Mucosa of descending colon (tissue), 3 donors: ENCODE measurements around the gene PGS1. TPM values are rescaled to one million over a fixed set of nuclear protein-coding genes. Genes with fewer than 3 reads are reported as not detected.
A peak's percentile ranks its signal among the peaks of the same experiment; 100 is the strongest.

Source experiments
- ATAC-seq: fragments of 200-7000 bp; cut with Tn5 transposase; one replicate; pipeline ENCODE4 v1.9.1; 2020; ENCODE audit warnings: mild to moderate bottlenecking, moderate library complexity
- DNase-seq, 3 donors: peaks; one replicate each; pipeline ENCODE4 v3.0.0-alpha.2; 2020
- H3K36me3 ChIP-seq: fragments of 200-600 bp; one replicate; pipeline ENCODE4 v1.8.0; 2021; ENCODE audit warnings: low read depth, mild to moderate bottlenecking
- H3K4me1 ChIP-seq: fragments of 200-600 bp; one replicate; pipeline ENCODE4 v1.8.0; 2021; ENCODE audit warnings: low read depth, mild to moderate bottlenecking
- H3K4me3 ChIP-seq: fragments of 200-600 bp; one replicate; pipeline ENCODE4 v1.8.0; 2021; ENCODE audit warnings: mild to moderate bottlenecking
- H3K9me3 ChIP-seq: fragments of 200-600 bp; one replicate; pipeline ENCODE4 v1.8.0; 2021; ENCODE audit warnings: mild to moderate bottlenecking
- intact Hi-C, 2 donors: fragments of 100-400 bp; cut with DNase I in 1 of 2; cut with micrococcal nuclease in 1 of 2; formaldehyde crosslinking; loops; one replicate each; pipeline versions ENCODE4 v1.11.0 to v1.11.1; 2022; cut with DNase I, micrococcal nuclease
- total RNA-seq, 3 donors: library from RNA; stranded (reverse); fragmentation: NEBNext Ultra II Directional in 2 of 3; extraction: Animal tissue kit (Norgen Biotek cat#: 25700) in 2 of 3; gene quantifications; one replicate each; pipeline versions ENCODE4 v1.2.1 to v1.2.4, GENCODE V29; 2021 to 2023
- TF ChIP-seq, protein P1 (sequence below): fragments of 200-600 bp; IDR thresholded peaks from one replicate; pipeline ENCODE4 v1.8.0; 2022; ENCODE audit warnings: antibody characterized with exemption, mild to moderate bottlenecking
- donor health status: DM: no; HTN: no; CAD: no; lungs with moderate emphysema.
- donor health status: DM: no; HTN: no; CAD: no.
- donor health status: DM: no; HTN: yes; CAD: no.

The PGS1 gene
- total RNA-seq, 3 donors from 2014 or later = 36.2 to 54.3 (median 48.8) TPM

DNA sequence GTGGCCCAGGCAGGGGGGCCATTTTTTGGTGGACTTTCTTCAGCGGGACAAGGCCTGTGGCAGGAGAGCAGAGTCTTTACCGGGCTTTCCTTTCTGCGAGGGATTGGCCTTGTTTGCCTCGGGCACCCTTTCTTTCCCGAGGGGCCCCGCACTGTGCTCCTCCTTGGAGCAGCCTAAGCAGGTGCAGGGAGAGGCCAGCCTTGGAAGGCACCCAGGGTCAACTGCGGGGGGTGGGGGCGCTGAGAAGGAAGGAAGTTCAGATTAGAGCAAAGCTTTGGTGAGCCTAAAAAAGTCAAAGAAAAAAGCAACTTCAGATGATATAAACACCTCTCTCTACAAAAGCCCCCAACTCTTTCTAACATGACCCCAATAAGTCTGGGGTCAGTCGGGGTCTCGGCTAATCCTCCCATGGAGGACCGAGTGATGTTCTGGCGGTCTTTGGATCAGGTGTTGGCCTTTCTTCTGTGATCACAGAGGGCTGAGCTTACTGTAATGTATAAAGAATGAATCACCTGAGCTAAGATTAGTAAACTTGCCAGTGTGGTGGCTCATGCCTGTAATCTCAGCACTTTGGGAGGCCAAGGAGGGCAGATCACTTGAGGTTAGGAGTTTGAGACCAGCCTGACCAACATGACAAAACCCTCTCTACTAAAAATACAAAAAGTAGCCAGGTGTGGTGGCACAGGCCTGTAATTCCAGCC lies 63.0 kb downstream of the PGS1 start:
- no peak for DNase-seq
- Histone ChIP-seq H3K4me1 (no peaks in the 10 kb centered on the region), H3K4me3 (no peak overlapping the region), H3K36me3 (no peaks in the 10 kb centered on the region), H3K9me3 (no peaks in the 10 kb centered on the region)
- intact Hi-C loops = no loop called here
- no peak for ATAC-seq
- TF ChIP-seq, protein P1, sequence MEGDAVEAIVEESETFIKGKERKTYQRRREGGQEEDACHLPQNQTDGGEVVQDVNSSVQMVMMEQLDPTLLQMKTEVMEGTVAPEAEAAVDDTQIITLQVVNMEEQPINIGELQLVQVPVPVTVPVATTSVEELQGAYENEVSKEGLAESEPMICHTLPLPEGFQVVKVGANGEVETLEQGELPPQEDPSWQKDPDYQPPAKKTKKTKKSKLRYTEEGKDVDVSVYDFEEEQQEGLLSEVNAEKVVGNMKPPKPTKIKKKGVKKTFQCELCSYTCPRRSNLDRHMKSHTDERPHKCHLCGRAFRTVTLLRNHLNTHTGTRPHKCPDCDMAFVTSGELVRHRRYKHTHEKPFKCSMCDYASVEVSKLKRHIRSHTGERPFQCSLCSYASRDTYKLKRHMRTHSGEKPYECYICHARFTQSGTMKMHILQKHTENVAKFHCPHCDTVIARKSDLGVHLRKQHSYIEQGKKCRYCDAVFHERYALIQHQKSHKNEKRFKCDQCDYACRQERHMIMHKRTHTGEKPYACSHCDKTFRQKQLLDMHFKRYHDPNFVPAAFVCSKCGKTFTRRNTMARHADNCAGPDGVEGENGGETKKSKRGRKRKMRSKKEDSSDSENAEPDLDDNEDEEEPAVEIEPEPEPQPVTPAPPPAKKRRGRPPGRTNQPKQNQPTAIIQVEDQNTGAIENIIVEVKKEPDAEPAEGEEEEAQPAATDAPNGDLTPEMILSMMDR = no peak

DNA sequence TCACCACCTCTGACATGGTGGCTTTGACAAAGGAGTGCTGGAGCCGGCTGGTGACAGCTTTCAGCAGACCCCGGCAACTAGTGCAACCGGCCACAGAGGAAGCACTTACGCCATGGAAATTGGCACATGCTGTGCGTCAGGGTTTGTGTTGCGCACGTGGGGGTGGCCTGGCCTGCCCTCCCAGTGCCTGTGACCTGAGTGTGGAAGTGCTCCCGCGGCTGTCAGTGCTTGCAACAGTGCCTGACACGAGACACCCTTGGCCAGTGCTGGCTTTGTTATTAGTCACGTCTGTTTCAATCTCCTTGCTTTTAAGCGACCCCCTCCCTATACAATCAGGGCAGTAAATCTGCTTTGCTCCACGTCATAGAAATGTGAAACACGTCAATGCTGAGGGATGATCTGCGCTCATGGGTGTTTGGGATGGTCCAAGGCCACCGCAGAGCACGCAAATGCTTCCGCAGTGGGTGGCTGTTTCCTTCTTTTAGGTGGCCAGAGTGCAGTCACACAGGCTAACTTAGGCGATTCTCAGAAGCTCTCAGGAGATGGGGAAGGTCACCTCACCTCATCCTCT lies 64.3 kb downstream of the PGS1 start:
- DNase-seq = peak in 2 of 3 donors; percentile 31 to 81
- TF ChIP-seq, protein P1 = no peak
- intact Hi-C loops = no loop called here
- Histone ChIP-seq H3K9me3 (no peaks in the 10 kb centered on the region), H3K36me3 (no peaks in the 10 kb centered on the region), H3K4me1 (no peaks in the 10 kb centered on the region), H3K4me3 (no peak overlapping the region)
- peak; percentile 65 for ATAC-seq

DNA sequence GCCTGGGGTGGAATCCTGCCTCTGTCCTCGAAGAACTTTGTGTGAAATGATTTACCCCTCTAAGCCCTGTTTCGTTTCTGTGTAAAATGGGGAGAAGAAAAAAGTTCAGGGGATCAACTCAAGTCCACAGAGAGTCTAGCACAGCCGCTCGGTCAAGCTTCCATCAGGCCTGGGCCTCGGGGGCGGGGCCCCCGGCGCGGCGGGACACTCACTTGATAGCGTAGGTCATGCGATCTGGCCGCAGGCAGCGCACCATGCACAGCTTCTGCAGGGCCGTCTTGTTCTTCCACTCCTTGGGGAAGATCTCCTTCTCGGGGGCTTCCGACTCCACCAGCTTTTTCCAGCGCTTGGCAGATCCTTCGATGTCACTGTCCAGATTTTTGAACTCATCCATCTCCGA lies 65.9 kb downstream of the PGS1 start:
- DNase-seq = no peak
- H3K4me1 ChIP-seq = no peaks in the 10 kb centered on the region
- ATAC-seq = no peak
- no peaks in the 10 kb centered on the region for H3K9me3 ChIP-seq
- intact Hi-C loops = no loop called here
- TF ChIP-seq, protein P1 = no peak
- no peak overlapping the region for H3K4me3 ChIP-seq
- H3K36me3 ChIP-seq = no peaks in the 10 kb centered on the region

DNA sequence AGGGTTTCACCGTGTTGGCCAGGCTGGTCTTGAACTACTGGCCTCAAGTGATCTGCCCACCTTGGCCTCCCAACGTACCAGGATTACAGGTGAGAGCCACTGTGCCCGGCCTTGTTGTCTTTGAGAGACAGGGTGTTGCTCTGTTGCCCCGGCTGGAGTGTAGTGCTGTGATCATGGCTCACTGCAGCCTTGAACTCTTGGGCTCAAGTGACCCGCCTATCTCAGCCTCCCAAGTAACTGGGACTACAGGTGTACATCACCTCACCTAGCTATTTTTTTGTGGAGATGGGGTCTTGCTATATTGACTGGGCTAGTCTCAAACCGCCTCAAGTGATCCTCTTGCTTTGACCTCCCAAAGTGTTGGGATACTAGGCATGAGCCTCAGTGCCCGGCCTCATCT lies 68.4 kb downstream of the PGS1 start:
- no peak overlapping the region for H3K4me3 ChIP-seq
- ATAC-seq (no peak), DNase-seq (no peak)
- TF ChIP-seq, protein P1 = no peak
- H3K9me3 ChIP-seq = no peaks in the 10 kb centered on the region
- H3K4me1 ChIP-seq = no peaks in the 10 kb centered on the region
- intact Hi-C loops = no loop called here
- no peaks in the 10 kb centered on the region for H3K36me3 ChIP-seq

DNA sequence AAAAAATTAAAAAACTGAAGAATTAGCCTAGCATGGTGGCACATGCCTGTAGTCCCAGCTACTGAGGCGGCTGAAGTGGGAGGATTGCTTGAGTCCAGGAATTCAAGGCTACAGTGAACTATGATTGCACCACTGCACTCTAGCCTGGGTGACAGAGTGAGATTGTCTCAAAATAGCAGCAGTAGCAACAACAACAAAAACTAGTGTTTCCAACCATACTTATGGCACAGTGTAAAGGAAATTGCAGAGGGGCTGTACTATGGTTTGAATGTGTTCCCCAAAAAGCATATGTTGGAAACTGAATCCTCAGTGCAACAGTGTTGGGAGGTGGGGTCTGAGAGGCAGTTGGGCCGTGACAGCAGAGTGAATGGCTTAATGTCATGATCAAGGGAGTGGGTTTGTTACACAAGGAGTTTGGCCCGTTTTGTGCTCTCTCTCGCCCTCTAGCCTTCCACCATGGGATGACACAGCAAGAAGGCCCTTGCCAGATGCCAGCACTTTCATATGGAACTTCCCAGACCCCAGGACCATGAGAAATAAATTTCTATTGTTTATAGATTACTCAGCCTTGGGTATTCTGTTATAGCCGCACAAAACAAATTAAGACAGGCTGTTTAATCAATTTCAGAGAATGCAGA lies 70.0 kb downstream of the PGS1 start:
- ATAC-seq (no peak), DNase-seq (no peak)
- TF ChIP-seq, protein P1 = no peak
- H3K4me1 ChIP-seq = no peaks in the 10 kb centered on the region
- intact Hi-C loops = no loop called here
- H3K9me3 ChIP-seq = no peaks in the 10 kb centered on the region
- H3K36me3 ChIP-seq = no peaks in the 10 kb centered on the region
- no peak overlapping the region for H3K4me3 ChIP-seq
